LNCaP clone FGC (cell line): ENCODE data around the gene TGFBR2.

ENCODE experiments used
- DNase-seq: peaks from one replicate; pipeline ENCODE4 v3.0.0-alpha.2; 2011; ENCODE audit warnings: low read depth
- H3K4me3 ChIP-seq: 2 replicates; pipeline ENCODE4 v1.5.1; 2011; ENCODE audit warnings: mild to moderate bottlenecking, low read depth, low read length, control low read depth
- CTCF ChIP-seq: IDR thresholded peaks from 2 replicates; pipeline ENCODE4 v1.5.1; 2012; ENCODE audit warnings: mild to moderate bottlenecking; ENCODE audit not compliant: control insufficient read depth, insufficient read depth; ENCODE audit errors: extremely low read depth

Gene TGFBR2

GRCh38 chr3:30600572-30600971 is 5.8 kb upstream of the TGFBR2 start:
- no peak overlapping the region for H3K4me3 ChIP-seq
- no peak for TF ChIP-seq CTCF
- no peak for DNase-seq

- DNase-seq: no peak
- H3K4me3 ChIP-seq: no peak overlapping the region
These were observed 3.5 kb upstream of the TGFBR2 start for GRCh38 chr3:30602946-30603345.

GRCh38 chr3:30604093-30604492 is 2.3 kb upstream of the TGFBR2 start:
- no peak for DNase-seq

More at GRCh38 chr3:30602946-30603345, 3.5 kb upstream of the TGFBR2 start:
- no peak for TF ChIP-seq CTCF

GRCh38 chr3:30604558-30604957 is 1.8 kb upstream of the TGFBR2 start:
- DNase-seq: no peak
- H3K4me3 ChIP-seq: no peak overlapping the region
- TF ChIP-seq CTCF: no peak

More at GRCh38 chr3:30604093-30604492, 2.3 kb upstream of the TGFBR2 start:
- no peak for TF ChIP-seq CTCF
- H3K4me3 ChIP-seq: no peak overlapping the region

- H3K4me3 ChIP-seq: no peak overlapping the region
- no peak for DNase-seq
- TF ChIP-seq CTCF: no peak
These were observed 1.4 kb upstream of the TGFBR2 start for GRCh38 chr3:30605005-30605404.

- peak overlapping the region; percentile 51 for H3K4me3 ChIP-seq
- TF ChIP-seq CTCF: no peak
- no peak for DNase-seq
These were observed 598 bp upstream of the TGFBR2 start for GRCh38 chr3:30605706-30606300.
